GM18511 (cell line): ENCODE results near the gene COPZ2.
"Not testable (repeated sequence)": the region's sequence is repeated elsewhere in the genome, so short reads cannot be mapped to it uniquely, and the experiment has no call there.

Source experiments
- ATAC-seq: cut with Tn5 transposase; IDR thresholded peaks from one replicate; pipeline ENCODE4 v1.9.1; 2021; ENCODE audit warnings: mild to moderate bottlenecking, moderate library complexity; ENCODE audit not compliant: unreplicated experiment

Gene COPZ2

DNA sequence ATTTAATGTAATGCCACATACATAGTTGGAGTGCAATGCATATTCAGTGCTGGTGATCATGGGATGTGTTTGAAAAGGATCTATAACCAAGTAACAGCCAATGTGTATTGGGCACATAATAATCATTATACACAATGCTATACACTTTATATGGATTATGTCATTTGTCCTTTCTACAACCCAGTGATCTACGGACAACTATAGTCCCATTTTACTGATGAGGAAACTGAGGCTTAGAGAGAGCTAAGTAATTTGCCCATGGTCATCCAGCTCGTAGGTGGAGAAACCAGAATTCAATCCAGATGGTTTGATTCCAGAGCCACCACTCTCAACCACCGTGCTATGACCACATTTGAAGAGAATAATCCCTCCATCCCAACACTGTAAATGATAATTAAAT, 27.4 kb downstream of the COPZ2 start:
- no peak for ATAC-seq

DNA sequence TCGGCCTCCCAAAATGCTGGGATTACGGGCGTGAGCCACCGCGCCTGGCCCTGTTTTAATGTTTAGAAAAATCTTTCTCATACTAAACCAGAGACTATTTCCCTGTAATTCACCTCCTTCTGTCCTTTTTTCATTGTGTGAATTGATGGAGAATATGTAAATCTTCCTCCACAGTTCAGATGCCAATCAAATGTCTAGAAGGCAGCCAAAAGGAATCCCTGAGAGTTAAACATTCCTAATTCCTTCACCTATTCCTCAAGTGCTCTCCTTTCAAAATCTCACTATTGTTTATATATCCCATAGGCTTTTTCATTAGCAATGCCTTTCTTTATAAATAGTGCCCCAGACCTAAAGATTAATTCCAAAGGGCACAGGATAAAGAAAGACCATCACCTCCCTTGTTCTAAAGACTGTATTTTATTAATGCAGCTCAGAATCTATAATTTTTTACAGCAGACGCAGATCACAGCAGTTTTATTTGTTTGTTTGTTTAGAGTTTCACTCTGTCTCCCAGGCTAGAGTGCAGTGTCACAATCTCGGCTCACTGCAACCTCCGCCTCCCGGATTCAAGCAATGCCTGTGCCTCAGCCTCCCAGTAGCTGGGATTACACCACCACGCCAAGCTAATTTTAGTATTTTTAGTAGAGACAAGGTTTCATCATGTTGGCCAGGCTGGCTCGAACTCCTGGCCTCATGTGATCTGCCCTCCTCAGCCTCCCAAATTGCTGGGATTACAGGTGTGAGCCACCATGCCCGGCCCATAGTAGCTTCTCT, 30.5 kb downstream of the COPZ2 start:
- ATAC-seq: no peak

DNA sequence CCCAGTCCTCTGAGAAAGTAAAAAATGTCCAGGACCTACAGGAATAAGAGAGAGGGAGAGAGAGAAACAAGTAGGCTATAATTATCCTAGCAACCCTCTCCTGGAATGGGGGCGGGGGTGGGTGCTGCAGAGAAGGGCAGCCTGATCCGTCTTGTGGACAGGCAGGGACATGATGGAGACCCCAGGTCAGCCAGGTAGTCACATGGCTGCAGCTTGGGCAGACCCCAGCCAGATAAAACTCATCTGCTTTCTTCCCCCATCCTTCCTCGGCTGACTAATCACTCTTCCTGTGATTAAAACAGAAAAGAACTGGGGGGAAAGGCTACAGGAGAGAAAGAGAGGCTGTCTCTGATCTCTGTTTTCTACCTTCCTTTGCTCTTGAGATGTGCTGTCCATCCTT, 32.6 kb downstream of the COPZ2 start:
- ATAC-seq: no peak

DNA sequence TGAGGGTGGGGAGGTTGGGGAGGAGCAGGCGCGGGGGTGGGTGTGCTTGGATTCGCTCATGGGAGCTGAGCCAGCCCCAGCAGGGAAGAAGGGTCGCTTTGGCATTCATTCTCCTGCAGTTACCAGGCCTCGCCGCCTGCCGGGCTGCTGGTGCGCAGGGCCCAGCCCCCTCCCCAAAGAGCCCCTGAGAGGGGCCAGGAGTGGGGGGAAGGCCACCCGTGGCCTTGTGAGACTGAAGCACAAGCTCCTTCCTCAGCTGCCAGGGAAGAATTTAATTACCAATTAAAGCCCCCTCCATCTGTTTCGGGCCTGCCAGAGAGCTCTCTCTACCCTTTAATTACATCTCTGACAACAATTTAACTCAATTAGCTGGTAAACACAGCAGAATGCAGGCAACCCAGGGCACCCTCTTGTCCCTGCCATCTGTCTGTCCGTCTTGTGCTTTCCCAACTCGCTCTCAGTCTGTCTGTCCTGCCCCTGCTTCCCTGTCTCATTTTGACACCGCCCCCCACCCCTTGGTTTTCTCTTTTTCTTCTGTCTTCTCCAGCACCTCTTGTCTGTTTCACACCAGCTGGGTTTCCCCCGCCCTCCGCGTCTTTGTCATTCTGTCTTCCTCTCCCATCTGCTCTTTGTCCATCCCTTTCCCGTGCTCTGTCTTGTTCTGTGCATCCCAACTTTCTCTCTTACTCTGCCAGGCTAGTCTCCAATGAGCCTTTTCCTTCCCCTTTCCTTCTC, 34.0 kb downstream of the COPZ2 start:
- no peak for ATAC-seq

DNA sequence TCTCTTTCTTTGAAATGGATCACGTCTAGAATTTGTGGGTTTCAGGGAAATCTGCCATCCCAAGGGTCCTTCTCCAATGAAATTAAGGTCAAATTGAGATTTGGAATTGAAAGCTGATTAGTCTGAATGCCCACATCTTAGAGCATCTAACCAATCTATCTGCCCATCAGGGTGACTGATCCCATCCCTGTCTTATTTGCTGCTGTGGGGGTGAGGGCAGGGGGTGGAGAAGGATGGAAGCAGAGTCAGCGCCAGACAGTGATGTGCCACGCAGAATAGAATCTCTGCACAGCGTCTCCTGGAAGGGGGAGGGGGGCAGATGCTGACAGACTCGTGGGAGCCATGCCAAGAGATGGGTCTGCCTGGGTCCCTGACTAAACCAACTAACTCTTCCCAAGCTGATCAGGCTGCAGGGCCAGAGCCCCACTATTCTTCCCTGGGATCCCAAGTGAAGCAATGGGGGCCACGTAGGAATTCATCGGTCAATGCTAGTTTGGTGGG, 34.6 kb downstream of the COPZ2 start:
- ATAC-seq: no peak

DNA sequence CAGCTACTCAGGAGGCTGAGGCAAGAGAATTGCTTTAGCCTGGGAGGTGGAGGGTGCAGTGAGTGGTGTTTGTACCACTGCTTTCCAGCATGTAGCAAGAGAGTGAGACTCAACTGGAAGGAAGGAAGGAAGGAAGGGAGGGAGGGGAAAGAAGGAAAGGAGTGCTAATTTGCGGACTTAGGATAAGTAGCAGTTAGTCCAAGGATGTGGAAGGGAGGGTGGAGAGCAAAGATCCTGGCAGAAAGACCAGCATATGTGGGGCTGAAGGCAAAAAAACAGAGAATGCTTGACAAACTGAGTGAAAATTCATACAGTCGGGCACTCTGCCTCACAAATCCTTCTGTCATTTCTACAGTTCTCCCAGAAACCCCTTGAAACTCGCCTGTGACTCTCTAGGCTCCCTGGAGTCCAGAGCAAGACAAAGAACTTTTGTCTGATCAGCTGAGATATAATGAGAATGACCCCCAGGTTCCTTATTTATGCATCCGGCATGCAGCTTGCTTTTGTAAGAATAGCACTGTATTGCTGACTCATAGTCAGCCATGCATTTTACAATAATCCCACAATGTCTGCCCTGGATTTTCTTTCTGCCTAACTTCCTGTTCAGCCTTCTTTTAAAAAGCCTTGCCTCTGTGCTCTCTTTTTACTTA, 35.2 kb downstream of the COPZ2 start:
- no peak for ATAC-seq

DNA sequence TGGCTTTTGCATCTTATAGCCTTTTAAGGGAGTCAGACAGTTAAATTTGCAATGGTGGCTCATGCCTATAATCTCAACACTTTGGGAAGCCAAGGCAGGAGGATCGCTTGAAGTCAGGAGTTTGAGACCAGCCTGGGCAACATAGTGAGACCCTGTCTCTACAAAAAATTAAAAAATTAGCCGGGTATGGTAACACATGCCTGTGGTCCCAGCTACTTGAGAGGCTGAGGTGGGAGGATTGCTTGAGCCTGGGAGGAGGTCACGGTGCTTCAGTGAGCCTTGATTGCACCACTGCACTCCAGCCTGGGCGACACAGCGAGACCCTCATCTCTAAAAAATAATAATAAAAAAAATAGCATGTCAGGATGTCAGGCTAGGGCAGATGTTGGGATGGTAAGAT, 35.9 kb downstream of the COPZ2 start:
- ATAC-seq: not testable (repeated sequence)

DNA sequence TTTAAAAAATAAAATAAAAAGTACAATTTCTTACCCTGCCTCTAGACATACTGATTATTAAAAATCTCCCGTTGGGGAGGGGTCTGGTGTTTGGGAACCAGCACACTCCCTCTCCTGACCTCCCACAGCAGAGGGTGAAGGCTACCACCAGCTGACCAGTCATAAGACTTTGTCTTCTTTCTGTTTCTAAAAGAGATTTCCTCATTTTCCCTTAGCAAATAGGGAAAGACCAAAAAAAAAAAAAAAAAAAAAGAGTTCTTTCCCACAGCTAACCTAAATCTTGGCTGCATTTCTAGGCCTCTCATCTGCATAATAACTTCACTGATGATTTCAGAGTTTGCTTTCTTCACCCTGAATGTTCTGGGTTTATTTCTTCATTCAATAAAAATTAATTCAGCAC, 36.4 kb downstream of the COPZ2 start:
- ATAC-seq: no peak

DNA sequence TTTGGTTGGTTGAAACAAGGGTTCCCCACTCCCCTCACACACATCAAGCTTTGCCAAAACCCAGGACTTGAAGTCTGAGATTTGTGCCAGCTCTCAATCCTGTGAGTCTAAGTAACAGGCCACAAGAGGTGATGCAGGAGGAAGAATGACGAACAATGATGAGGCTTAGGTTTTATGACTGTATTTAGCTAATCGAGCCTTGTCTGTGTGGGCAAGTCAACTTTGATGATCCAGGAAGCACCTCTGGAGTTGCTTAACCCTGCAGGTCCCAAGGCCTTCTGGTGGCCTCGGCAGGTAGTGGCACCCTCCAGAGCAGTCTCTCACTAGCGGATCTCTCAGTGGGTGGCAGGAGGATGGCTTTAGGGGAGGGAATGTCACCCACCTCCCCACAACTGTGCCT, 38.0 kb downstream of the COPZ2 start:
- no peak for ATAC-seq

DNA sequence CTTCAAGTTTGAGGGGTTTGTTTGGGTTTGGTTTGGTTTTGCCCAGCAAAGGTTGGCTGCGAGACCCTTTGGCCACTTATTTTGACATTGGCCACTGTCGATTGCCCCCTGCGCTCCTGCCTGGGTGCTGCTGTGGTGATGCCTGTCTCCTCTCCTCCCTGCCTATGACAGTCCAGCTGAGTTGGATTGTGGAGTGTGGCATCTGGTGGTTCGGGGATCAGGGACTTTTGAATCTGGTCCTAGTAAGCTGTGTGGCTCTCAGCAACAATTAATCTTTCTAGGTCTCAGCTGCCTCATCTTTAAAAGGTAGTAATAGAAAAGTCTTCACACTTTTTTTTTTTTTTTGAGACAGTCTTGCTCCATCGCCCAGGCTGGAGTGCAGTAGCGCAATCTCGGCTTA, 39.6 kb downstream of the COPZ2 start:
- ATAC-seq: no peak

DNA sequence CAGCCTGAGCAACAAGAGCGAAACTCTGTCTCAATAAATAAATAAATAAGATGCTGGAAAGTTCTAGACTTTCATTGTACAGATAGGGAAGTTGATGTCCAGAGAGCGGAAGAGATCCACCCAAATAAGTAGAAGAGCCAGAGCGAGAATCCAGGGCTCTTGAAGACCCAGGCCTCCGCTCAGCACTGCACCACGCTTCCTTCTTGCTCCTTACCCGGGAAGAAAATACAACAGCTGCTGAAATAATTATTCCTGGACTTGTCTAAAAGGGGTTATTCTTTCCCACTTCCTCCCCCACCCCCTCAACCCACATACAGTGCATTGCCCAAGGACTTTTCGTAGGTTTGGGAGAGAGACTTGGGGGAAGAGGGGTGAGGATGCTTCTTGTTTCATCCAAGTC, 40.0 kb downstream of the COPZ2 start:
- ATAC-seq: no peak

DNA sequence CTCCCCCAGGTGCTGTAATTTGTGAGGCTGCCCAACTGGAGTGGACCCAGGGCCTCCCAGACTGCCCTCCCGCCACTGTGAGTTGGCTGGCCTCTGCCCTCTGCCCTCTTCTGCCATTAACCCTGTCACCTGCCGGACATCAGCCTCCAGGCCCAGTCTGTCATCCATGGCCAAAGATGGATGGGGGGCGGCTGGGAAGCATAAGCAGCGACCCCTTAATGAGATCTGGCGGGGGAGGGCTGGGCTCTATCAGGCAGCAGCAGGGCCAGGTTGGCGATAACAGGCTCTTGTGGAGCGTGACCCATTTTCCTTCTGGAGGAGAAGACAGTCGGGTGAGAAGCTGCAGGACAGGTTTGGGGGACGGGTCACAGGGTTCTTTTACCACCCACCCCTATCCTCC, 41.4 kb downstream of the COPZ2 start:
- no peak for ATAC-seq

DNA sequence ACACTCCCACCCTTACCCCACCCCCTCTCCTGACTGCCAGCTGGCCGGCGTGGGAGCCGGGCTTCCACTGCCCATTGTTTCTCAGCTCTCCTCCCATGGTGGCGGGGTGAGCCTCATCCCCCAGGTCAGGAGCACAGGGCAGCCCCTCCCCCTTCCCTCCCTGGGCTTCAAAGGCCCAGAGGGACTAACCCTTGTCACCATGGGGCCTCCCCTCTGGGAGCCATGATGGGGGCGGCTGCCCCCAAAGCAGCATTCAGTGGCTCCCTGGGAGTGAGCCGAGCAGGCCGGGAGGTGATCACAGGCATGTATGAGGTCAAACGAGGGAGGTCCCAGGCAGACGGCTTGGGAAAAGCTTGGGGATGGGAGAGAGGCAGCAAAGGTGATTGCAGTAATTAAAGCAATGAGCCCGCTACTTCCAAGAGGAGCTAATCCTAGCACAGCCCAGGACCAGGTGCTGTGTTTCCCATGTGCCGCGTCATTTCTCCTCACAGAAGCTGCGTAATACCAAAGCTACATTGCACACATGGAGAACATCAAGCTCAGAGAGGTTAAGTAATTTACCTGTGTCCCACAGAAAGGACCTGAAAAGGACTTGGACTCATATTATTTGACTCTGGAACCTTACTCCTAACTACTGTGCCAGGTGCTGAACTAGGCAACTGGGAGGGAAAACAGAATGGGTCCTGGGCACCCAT, 42.2 kb downstream of the COPZ2 start:
- no peak for ATAC-seq

DNA sequence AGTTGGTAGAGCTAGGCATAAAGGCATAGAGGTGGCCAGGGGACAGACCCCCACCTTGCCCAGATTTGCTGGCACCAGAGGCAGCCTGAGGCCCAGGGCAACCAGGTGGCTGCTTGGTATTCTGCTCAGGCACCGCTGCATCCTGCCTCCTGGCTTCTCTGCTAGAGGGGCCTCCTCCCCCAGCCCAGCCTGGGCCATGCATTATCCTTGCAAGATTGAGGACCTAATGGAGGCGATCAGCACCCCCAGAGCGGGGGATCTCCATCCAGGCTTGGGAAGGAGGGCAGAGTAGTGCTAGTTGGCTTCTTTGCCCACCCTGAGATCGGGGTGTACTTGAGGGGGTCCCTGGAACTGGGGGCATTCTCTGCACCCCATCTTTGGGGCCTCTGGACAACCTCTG, 42.9 kb downstream of the COPZ2 start:
- no peak for ATAC-seq

DNA sequence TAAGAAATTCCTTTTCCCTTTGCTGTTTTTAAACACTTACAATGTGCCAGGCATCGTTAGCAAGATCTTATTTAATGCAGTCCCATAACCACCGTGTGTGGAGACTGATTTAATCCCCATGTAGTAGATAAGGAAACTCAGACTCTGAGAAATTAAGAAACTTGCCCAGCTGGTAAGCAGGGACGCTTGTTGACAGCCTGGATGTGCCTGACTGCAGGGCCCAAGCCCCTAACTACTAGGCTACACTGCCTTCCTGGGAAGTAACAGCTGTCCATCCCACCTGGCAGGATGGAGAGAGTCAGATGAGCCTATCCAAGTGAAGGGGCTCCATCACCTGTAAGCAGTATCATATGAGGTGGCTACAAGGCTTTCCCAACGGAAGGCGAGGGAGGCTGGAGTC, 43.6 kb downstream of the COPZ2 start:
- ATAC-seq: no peak

DNA sequence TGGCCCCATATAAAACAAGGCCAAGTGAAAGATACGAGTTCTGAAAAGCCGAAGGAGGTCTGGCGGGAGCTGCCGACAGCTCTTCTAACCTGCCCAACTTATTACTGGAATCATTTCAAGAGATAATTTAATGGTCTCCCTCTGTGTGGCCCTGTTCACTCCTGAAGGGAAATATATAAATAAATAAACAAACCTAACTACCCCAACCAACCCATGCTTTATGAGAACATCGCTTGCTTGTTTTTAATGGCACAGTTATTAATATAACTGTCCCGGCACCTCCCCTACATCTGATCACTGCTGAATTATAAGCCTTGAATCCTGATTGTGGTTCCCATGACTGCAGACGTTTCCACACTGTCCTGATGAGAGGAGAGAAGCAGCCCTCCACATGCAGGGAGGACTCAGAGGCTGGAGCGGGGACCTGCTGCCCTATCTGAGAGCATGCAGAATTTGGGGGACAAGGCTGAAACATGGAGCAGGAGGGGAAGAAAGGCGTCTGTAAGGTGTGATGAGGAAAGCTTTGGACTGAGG, 44.5 kb downstream of the COPZ2 start:
- ATAC-seq: no peak

DNA sequence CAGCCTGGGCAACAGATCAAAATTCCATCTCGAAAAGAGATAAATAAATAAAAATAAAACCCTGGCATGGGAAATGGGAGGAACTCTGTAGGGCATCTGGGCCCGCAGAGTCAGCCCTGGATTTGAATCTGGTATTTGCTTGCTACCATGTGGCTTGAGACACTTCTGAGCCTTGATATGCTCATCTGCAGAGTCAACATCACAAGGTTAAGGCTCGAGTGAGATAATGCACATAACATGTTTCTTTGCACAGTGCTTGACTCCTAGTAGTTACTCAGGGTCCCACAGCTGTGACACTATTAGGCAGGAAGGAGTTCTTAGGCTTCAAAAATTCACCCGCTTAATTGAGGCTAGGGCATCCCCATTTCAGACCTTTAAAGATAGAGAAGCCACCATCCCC, 45.4 kb downstream of the COPZ2 start:
- no peak for ATAC-seq

DNA sequence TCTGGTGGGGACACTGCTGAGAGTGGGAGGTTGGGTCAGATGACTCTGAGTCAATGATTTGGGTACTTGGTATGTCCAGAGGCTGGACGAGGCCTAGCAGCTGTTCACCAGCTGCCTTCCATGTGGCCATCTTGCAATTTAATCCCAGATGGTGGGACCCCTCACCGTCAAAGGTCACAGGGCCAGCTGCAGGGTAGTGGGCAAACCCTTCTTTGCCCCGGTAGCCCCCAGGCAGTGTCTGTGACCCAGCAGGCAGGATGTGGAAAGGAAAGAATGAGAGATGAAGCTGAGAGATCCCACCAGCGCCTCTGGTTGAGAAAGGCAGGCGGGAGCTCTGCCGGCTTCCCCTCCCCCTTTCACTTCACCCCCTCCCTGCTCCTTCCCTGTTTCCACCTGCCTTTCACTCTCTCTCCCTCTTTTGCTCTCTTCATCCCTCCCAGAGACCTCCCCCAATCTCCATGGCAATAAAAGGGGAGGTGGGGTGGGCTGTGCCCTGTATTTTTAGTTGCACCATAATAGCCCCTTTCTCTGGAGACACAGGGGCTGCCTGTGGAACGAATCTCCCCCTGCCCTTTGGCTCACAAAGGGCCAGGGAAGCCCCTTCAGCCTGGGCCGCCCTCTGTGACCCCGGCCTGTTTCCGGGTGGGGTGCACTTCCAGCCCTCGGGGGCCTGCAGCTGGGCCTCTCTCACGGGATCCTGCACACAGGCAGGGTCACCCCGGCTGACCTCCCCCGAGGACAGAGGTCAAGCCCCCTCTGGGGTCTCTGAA, 46.5 kb downstream of the COPZ2 start:
- no peak for ATAC-seq

DNA sequence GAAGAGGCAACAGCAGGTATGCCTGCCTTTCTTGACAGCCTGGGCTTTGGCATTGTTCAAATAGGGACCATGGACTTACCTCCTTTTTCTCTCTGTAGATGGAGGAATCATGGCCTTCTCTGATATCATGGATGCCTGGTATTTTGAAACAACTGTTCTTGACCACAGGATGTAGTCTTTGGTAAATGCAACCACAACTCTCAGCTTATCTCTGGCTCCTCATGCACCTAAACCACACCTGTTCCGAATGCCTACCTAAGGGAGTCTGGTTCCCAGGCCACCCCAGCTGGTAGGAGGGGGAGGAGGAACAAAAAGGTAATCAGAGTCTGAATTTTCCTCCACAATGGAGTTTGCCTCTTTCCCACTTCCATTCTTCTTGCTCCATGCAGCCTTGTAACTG, 47.9 kb downstream of the COPZ2 start:
- ATAC-seq: no peak

DNA sequence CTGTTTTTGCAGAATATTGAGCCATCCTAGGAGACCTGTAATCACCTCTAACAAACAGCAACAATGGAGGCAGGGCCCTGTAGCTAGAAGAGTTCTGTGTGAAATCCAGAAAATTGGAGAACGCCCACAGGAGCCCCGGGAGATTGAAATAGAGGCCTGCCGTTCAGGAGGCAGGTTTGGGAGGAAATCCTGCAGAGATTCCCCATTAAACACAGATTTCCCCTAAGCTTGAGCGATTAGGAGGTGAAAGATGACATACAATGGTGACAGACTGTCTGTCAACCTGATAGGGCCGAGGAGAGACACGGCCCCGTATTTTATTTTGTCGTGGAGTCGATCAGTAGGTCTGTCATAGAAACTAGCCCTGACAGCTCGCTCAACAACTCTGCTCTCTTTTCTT, 48.4 kb downstream of the COPZ2 start:
- no peak for ATAC-seq
